ENCODE data around the gene ZNF90. TPM values are rescaled to one million over a fixed set of nuclear protein-coding genes. Genes with fewer than 3 reads are reported as not detected.
"Not testable (repeated sequence)": the region's sequence is repeated elsewhere in the genome, so short reads cannot be mapped to it uniquely, and the experiment has no call there.

The ZNF90 gene
- total RNA-seq, 2 donors from 2014 or later = 11.8 to 15.5 TPM

- not testable (repeated sequence) for ATAC-seq (replicated peaks); H3K4me1 Mint-ChIP-seq; H3K27ac Mint-ChIP-seq; H3K4me3 Mint-ChIP-seq; H3K27me3 Mint-ChIP-seq; H3K9me3 Mint-ChIP-seq; H3K36me3 Mint-ChIP-seq (ENCODE audit: low read depth)
Observed at GRCh38 chr19:20152506-20152905, 74.7 kb downstream of the ZNF90 start.

DNA sequence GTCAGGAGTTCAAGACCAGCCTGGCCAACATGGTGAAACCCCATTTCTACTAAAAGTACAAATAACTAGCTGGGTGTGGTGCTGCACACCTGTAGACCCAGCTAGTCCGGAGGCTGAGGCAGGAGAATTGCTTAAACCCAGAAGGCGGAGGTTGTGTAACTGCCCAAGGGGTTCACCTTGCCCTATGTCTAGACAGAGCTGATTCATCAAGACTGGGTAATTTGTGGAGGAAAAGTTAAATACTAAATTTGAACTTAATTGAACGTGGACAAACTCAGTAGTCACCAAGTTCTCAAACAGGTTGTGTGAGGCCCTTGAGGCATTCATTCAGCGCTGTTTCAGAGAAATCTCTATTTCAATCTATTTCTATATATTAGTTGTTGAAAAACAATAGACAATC lies 75.5 kb downstream of the ZNF90 start:
- Mint-ChIP-seq H3K36me3 (ENCODE audit: low read depth) (no peaks in the 10 kb centered on the region), H3K9me3 (peaks cover 6% of the 10 kb centered on the region), H3K27ac (no peak overlapping the region), H3K4me1 (no peaks in the 10 kb centered on the region), H3K27me3 (peaks cover 4% of the 10 kb centered on the region), H3K4me3 (no peak overlapping the region)
- ATAC-seq (replicated peaks) = no peak

DNA sequence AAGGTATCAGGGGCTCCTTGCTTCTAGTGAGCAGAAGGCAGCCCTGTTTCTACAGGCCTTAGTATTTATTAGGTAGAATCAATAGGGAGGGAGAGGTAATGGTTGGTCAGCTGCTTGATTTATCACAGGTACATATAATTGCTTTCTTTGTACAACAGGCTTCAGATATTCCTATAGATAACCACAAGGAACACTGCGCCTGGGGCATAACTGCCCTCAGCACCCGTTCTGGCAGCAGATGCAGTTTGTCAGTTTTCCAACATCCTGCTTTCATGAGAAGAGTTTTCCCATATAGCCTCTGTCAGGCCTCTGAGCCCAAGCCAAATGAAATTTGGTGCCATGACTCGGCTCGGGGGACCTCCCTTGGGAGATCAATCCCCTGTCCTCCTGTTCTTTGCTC lies 76.8 kb downstream of the ZNF90 start:
- no peaks in the 10 kb centered on the region for H3K4me1 Mint-ChIP-seq
- no peak overlapping the region for H3K4me3 Mint-ChIP-seq
- peaks cover 4% of the 10 kb centered on the region for H3K27me3 Mint-ChIP-seq
- peaks cover 15% of the 10 kb centered on the region for H3K9me3 Mint-ChIP-seq
- no peaks in the 10 kb centered on the region for H3K36me3 Mint-ChIP-seq (ENCODE audit: low read depth)
- no peak for ATAC-seq (replicated peaks)
- H3K27ac Mint-ChIP-seq = no peak overlapping the region

GRCh38 chr19:20162821-20163220 lies 85.0 kb downstream of the ZNF90 start:
- H3K27ac Mint-ChIP-seq = no peak overlapping the region
- H3K4me3 Mint-ChIP-seq = peak overlapping the region; percentile 4
- H3K36me3 Mint-ChIP-seq (ENCODE audit: low read depth) = peaks cover 10% of the 10 kb centered on the region
- no peaks in the 10 kb centered on the region for H3K27me3 Mint-ChIP-seq
- peaks cover 12% of the 10 kb centered on the region for H3K9me3 Mint-ChIP-seq
- H3K4me1 Mint-ChIP-seq = peaks cover 3% of the 10 kb centered on the region
- no peak for ATAC-seq (replicated peaks)

GRCh38 chr19:20164456-20164855 lies 86.7 kb downstream of the ZNF90 start:
- peaks cover 5% of the 10 kb centered on the region for H3K9me3 Mint-ChIP-seq

GRCh38 chr19:20165971-20166592 lies 88.3 kb downstream of the ZNF90 start:
- H3K36me3 Mint-ChIP-seq (ENCODE audit: low read depth) = peaks cover 32% of the 10 kb centered on the region

More at GRCh38 chr19:20164456-20164855, 86.7 kb downstream of the ZNF90 start:
- H3K4me3 Mint-ChIP-seq = no peak overlapping the region
- H3K27me3 Mint-ChIP-seq = no peaks in the 10 kb centered on the region
- ATAC-seq (replicated peaks) = no peak
- peaks cover 3% of the 10 kb centered on the region for H3K4me1 Mint-ChIP-seq
- peaks cover 16% of the 10 kb centered on the region for H3K36me3 Mint-ChIP-seq (ENCODE audit: low read depth)
- H3K27ac Mint-ChIP-seq = no peak overlapping the region

GRCh38 chr19:20167020-20167644 lies 89.3 kb downstream of the ZNF90 start, which contains the start of gene ZNF486:
TSS of gene ZNF486 (plus strand) at chr19:20167214. CDS start at chr19:20167331, 117 bp downstream.
- Mint-ChIP-seq H3K27me3 (no peaks in the 10 kb centered on the region), H3K27ac (peak within 1 kb of the TSS; percentile 95), H3K4me1 (peaks cover 3% of the 10 kb centered on the region), H3K4me3 (peak within 1 kb of the TSS; percentile 96), H3K9me3 (peaks cover 4% of the 10 kb centered on the region), H3K36me3 (ENCODE audit: low read depth) (peaks cover 43% of the 10 kb centered on the region)
- peak; percentile 98 for ATAC-seq (replicated peaks)

More at GRCh38 chr19:20165971-20166592, 88.3 kb downstream of the ZNF90 start:
- Mint-ChIP-seq H3K9me3 (peaks cover 4% of the 10 kb centered on the region), H3K4me1 (peaks cover 3% of the 10 kb centered on the region), H3K4me3 (no peak overlapping the region), H3K27me3 (no peaks in the 10 kb centered on the region), H3K27ac (no peak overlapping the region)
- no peak for ATAC-seq (replicated peaks)

DNA sequence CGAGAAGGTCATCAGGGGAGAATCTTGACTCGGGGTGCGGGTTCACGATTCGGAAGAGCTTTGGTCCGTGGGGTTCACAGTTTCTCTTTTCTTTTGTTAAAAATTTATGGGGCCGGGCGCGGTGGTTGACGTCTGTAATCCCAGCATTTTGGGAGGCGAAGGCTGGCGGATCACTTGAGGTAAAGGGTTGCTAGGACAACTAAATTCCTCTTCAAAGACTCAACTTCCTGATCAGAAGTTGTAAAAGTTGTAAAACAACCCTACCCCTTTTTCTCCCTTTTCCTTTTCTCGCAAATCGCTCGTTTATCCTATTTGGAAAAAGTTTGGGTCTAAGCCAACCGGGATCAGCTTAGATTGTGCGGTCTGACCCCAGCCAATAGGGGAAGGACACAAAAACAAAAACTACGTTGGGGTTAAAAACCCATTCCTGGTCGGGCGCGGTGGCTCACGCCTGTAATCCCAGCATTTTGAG lies 89.9 kb downstream of the ZNF90 start:
- peak overlapping the region; percentile 96 for H3K4me3 Mint-ChIP-seq
- peaks cover under 1% of the 10 kb centered on the region for H3K4me1 Mint-ChIP-seq
- H3K36me3 Mint-ChIP-seq (ENCODE audit: low read depth) = peaks cover 48% of the 10 kb centered on the region
- peak overlapping the region; percentile 95 for H3K27ac Mint-ChIP-seq
- no peak for ATAC-seq (replicated peaks)
- H3K9me3 Mint-ChIP-seq = peaks cover 4% of the 10 kb centered on the region
- no peaks in the 10 kb centered on the region for H3K27me3 Mint-ChIP-seq

Other genes with a start within 250 kb of the ZNF90 start
- 10 to 100 TPM; 15.7 to 17.9 TPM for gene ZNF253, start 212.1 kb upstream of the ZNF90 start, total RNA-seq
- gene ZNF93, start 177.1 kb upstream of the ZNF90 start, total RNA-seq = 10 to 100 TPM; 12.0 to 15.6 TPM
- 1 to 10 TPM; 7.7 to 8.4 TPM for gene ZNF682, start 38.5 kb upstream of the ZNF90 start, total RNA-seq
- 10 to 100 TPM in 1 of 2 donors, 1 to 10 TPM in 1; 8.4 to 12.8 TPM for gene ZNF486, start 89.2 kb downstream of the ZNF90 start, total RNA-seq